HCT116 (cell line): ENCODE measurements around the gene RUNDC3A. TPM values are rescaled to one million over a fixed set of nuclear protein-coding genes. Genes with fewer than 3 reads are reported as not detected.

Experiments
- ATAC-seq: fragments of 200-7000 bp; cut with Tn5 transposase; 2 replicates; pipeline ENCODE4 v1.9.1; 2020; ENCODE audit warnings: mild to moderate bottlenecking, moderate library complexity
- BruUV-seq: library from RNA; stranded (reverse); fragments of 400-500 nt; replicated peaks from 2 replicates; lab custom pipeline; 2021; lab: Mats Ljungman, UMichigan
- CTCF ChIA-PET: fragments of 300-600 bp; sonication (Branson Sonifier 250); formaldehyde crosslinking; loops from one replicate; lab custom pipeline; 2021; ENCODE audit warnings: antibody characterized with exemption; lab: Charles Lee
- POLR2A ChIA-PET: fragments of 300-600, 350-600 bp; sonication (Branson Sonifier 250); formaldehyde crosslinking; loops from one replicate; lab custom pipeline; 2021; ENCODE audit warnings: antibody characterized with exemption; lab: Charles Lee
- RAD21 ChIA-PET, 2 experiments: fragments of 300-600 bp; sonication (Branson Sonifier 250); formaldehyde crosslinking; loops; one replicate each; lab custom pipeline; 2023; ENCODE audit warnings: low total read pairs in 2 of 2; ENCODE audit not compliant: uncharacterized antibody in 2 of 2, unreplicated experiment in 2 of 2, low non-redundant PET in 1 of 2; lab: Charles Lee
- DNase-seq: peaks from one replicate; pipeline ENCODE4 v3.0.0-alpha.2; 2010; ENCODE audit warnings: low read depth, low spot score
- H2AFZ ChIP-seq: fragments of 200-600 bp; shearing (Covaris generic), sonication (generic); 2 replicates; pipeline ENCODE4 v1.6.1; 2017; ENCODE audit warnings: low read depth, mixed run types, mixed read lengths, antibody characterized with exemption, low read length; ENCODE audit not compliant: poor library complexity, severe bottlenecking
- H3K27ac ChIP-seq: 2 replicates; pipeline ENCODE4 v1.5.1; 2012; ENCODE audit warnings: low read depth, low read length
- H3K27me3 ChIP-seq: fragments of 200-600 bp; sonication (generic); 2 replicates; pipeline ENCODE4 v1.6.1; 2016; ENCODE audit warnings: mixed run types, low read length, mixed read lengths; ENCODE audit not compliant: insufficient read depth
- H3K36me3 ChIP-seq, 2 experiments: fragments of 200-500 bp in 1 of 2; fragments of 200-600 bp in 1 of 2; sonication (Bioruptor generic) in 1 of 2; sonication (generic) in 1 of 2; 2 replicates each; pipeline versions ENCODE4 v1.5.1 to v1.6.1; 2014 to 2016; ENCODE audit warnings: low read length in 2 of 2, inconsistent platforms in 1 of 2, mixed read lengths in 1 of 2, mixed run types in 1 of 2; ENCODE audit not compliant: insufficient read depth in 2 of 2, control insufficient read depth in 1 of 2
- H3K4me1 ChIP-seq, 2 experiments: fragments of 200-600 bp in 1 of 2; sonication (generic) in 1 of 2; 2 replicates each; pipeline versions ENCODE4 v1.5.1 to v1.6.1; 2012 to 2017; ENCODE audit warnings: low read length in 2 of 2, inconsistent platforms in 1 of 2, mild to moderate bottlenecking in 1 of 2, mixed read lengths in 1 of 2, mixed run types in 1 of 2, moderate library complexity in 1 of 2; ENCODE audit not compliant: insufficient read depth in 2 of 2, control insufficient read depth in 1 of 2
- H3K4me2 ChIP-seq: fragments of 200-600 bp; sonication (generic); 2 replicates; pipeline ENCODE4 v1.6.1; 2017; ENCODE audit warnings: mixed run types, low read length, mixed read lengths
- H3K4me3 ChIP-seq, 2 experiments: fragments of 200-600 bp in 1 of 2; sonication (generic) in 1 of 2; replicated peaks in 1 of 2; 2 replicates each; pipeline ENCODE4 v1.5.1; 2011 to 2016; ENCODE audit warnings: low read length in 2 of 2, control low read depth in 1 of 2, low read depth in 1 of 2, mild to moderate bottlenecking in 1 of 2, mixed read lengths in 1 of 2, mixed run types in 1 of 2
- H3K79me2 ChIP-seq: fragments of 200-600 bp; sonication (generic); 2 replicates; pipeline ENCODE4 v1.6.1; 2017; ENCODE audit warnings: mild to moderate bottlenecking, mixed run types, low read length, moderate library complexity, mixed read lengths; ENCODE audit not compliant: insufficient read depth
- H3K9ac ChIP-seq: fragments of 200-600 bp; sonication (generic); 2 replicates; pipeline ENCODE4 v1.6.1; 2016; ENCODE audit warnings: low read length, mixed read lengths
- H3K9me2 ChIP-seq: fragments of 200-600 bp; sonication (generic), shearing (Covaris generic); 2 replicates; pipeline ENCODE4 v1.6.1; 2017; ENCODE audit warnings: mixed run types, mild to moderate bottlenecking, moderate library complexity; ENCODE audit not compliant: insufficient read depth
- H3K9me3 ChIP-seq, 2 experiments: fragments of 200-500 bp in 1 of 2; fragments of 200-600 bp in 1 of 2; sonication (Bioruptor generic) in 1 of 2; sonication (generic) in 1 of 2; 2 replicates each; pipeline ENCODE4 v1.6.1; 2014 to 2017; ENCODE audit warnings: low read length in 2 of 2, mixed read lengths in 2 of 2, inconsistent platforms in 1 of 2, low read depth in 1 of 2, mild to moderate bottlenecking in 1 of 2, mixed run types in 1 of 2, moderate library complexity in 1 of 2; ENCODE audit not compliant: control insufficient read depth in 1 of 2, insufficient read depth in 1 of 2
- H4K20me1 ChIP-seq: fragments of 200-600 bp; sonication (generic), shearing (Covaris generic); 2 replicates; pipeline ENCODE4 v1.6.1; 2017; ENCODE audit warnings: mixed run types, mild to moderate bottlenecking, moderate library complexity; ENCODE audit not compliant: insufficient read depth
- CBX3 ChIP-seq: IDR thresholded peaks from 2 replicates; pipeline ENCODE4 v1.6.1; 2012; ENCODE audit warnings: low read depth
- FOSL1 ChIP-seq: IDR thresholded peaks from 2 replicates; pipeline ENCODE4 v1.6.1; 2012; ENCODE audit warnings: low read depth
- JUND ChIP-seq: IDR thresholded peaks from 2 replicates; pipeline ENCODE4 v1.6.1; 2012
- POLR2AphosphoS5 ChIP-seq: IDR thresholded peaks from 2 replicates; pipeline ENCODE4 v1.6.1; 2011; ENCODE audit warnings: mild to moderate bottlenecking, low read depth, low read length, moderate library complexity
- RAD21 ChIP-seq: IDR thresholded peaks from 2 replicates; pipeline ENCODE4 v1.6.1; 2012; ENCODE audit warnings: low read depth, mild to moderate bottlenecking
- SP1 ChIP-seq: IDR thresholded peaks from 2 replicates; pipeline ENCODE4 v1.6.1; 2012; ENCODE audit warnings: low read depth
- SRF ChIP-seq: IDR thresholded peaks from 2 replicates; pipeline ENCODE4 v1.6.1; 2012; ENCODE audit warnings: low read depth
- ZFX ChIP-seq: fragments of 450-650 bp; IDR thresholded peaks from 2 replicates; pipeline ENCODE4 v1.6.1; 2017
- ZNF274 ChIP-seq: fragments of 200-500 bp; sonication (Bioruptor generic); IDR thresholded peaks from 2 replicates; pipeline ENCODE4 v1.6.1; 2014; ENCODE audit warnings: mild to moderate bottlenecking, low read depth, low read length, inconsistent platforms
- intact Hi-C: fragments of 100-400 bp; cut with micrococcal nuclease; formaldehyde crosslinking; loops from 2 replicates; pipeline ENCODE4 v1.10.0; 2022
- total RNA-seq: library from RNA; stranded (reverse); gene quantifications from one replicate; pipeline ENCODE4 v1.2.1, GENCODE V29; 2021; ENCODE audit not compliant: unreplicated experiment
- TF ChIP-seq, protein P1 (sequence below), 3 experiments: fragments of 200-600 bp in 1 of 3; sonication (generic) in 1 of 3; IDR thresholded peaks in 2 of 3; conservative IDR thresholded peaks in 1 of 3; 2 replicates each; pipeline ENCODE4 v1.5.1; 2012 to 2017; ENCODE audit warnings: low read depth in 2 of 3, low read length in 2 of 3, antibody characterized with exemption in 1 of 3, borderline replicate concordance in 1 of 3, control low read depth in 1 of 3, mild to moderate bottlenecking in 1 of 3, mixed read lengths in 1 of 3, mixed run types in 1 of 3, moderate library complexity in 1 of 3; ENCODE audit not compliant: insufficient read depth in 1 of 3
- TF ChIP-seq, protein P2 (sequence below): IDR thresholded peaks from 2 replicates; pipeline ENCODE4 v1.6.1; 2011; ENCODE audit warnings: mild to moderate bottlenecking, low read length, moderate library complexity; ENCODE audit not compliant: insufficient replicate concordance; ENCODE audit errors: extremely low read depth
- TF ChIP-seq, protein P3 (sequence below): IDR thresholded peaks from 2 replicates; pipeline ENCODE4 v1.6.1; 2012; ENCODE audit warnings: low read depth

RUNDC3A gene
- total RNA-seq, 1 experiment from 2014 or later: 0.61 TPM

DNA sequence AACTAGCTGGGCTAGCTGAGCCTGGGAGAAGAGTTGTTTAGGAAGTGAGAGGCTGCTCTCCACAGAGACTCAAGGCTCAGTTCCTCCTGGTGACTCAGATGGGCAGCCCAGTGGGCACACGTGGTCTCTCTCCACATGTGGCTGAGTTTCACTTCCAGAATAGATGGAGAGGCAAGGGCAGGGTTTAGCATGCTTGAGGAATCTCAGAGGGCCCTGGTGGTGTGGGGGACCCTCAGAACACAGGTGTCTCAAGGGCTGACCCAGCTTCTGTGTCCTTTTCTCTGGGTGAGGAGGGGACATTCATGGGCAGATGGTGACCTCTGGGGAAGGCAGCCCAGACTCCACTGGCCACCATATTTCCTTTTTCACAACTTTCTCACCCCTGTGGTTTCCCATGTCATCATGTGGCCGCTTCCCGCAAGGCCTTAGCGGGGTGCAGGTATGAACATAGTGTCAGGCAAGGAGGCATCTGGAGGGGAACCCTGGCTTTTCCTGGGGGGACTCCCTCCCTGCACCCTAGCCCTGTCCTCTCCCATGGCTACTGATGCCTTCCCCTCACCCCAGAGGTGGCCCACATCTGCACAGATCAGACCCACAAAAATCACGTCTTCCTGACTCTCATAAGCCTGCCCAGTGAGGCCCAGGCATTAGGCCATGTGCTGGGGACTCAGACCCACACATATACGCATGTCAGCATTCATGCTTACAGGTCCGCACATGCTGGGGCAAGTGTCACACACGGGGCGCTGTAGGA lies 40.0 kb downstream of the RUNDC3A start:
- BruUV-seq: no TSS peak
- Histone ChIP-seq H3K27me3 (no peaks in the 10 kb centered on the region), H3K9ac (no peak overlapping the region), H3K9me2 (no peaks in the 10 kb centered on the region), H4K20me1 (no peaks in the 10 kb centered on the region), H3K27ac (no peak overlapping the region), H3K9me3 (no peaks in the 10 kb centered on the region), H2AFZ (no peak overlapping the region), H3K36me3 (peaks cover 0 to 4% of the 10 kb centered on the region in 2 experiments; a peak in 1 of 4 replicates), H3K79me2 (no peaks in the 10 kb centered on the region), H3K4me1 (peaks cover 4 to 18% of the 10 kb centered on the region in 2 experiments; a peak in 3 of 4 replicates), H3K4me3 (no peak overlapping the region), H3K4me2 (no peak overlapping the region)
- TF ChIP-seq, protein P1, sequence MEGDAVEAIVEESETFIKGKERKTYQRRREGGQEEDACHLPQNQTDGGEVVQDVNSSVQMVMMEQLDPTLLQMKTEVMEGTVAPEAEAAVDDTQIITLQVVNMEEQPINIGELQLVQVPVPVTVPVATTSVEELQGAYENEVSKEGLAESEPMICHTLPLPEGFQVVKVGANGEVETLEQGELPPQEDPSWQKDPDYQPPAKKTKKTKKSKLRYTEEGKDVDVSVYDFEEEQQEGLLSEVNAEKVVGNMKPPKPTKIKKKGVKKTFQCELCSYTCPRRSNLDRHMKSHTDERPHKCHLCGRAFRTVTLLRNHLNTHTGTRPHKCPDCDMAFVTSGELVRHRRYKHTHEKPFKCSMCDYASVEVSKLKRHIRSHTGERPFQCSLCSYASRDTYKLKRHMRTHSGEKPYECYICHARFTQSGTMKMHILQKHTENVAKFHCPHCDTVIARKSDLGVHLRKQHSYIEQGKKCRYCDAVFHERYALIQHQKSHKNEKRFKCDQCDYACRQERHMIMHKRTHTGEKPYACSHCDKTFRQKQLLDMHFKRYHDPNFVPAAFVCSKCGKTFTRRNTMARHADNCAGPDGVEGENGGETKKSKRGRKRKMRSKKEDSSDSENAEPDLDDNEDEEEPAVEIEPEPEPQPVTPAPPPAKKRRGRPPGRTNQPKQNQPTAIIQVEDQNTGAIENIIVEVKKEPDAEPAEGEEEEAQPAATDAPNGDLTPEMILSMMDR (IDR thresholded peaks at IDR 0.05 in 2 of 3, conservative IDR thresholded peaks at IDR 0.05 in 1 of 3; ENCODE audit: borderline replicate concordance in 1 of 3, insufficient read depth in 1 of 3, low read depth in 2 of 3, low read length in 2 of 3): no peak
- TF ChIP-seq CBX3: no peak
- no peak for TF ChIP-seq FOSL1
- TF ChIP-seq, protein P2, sequence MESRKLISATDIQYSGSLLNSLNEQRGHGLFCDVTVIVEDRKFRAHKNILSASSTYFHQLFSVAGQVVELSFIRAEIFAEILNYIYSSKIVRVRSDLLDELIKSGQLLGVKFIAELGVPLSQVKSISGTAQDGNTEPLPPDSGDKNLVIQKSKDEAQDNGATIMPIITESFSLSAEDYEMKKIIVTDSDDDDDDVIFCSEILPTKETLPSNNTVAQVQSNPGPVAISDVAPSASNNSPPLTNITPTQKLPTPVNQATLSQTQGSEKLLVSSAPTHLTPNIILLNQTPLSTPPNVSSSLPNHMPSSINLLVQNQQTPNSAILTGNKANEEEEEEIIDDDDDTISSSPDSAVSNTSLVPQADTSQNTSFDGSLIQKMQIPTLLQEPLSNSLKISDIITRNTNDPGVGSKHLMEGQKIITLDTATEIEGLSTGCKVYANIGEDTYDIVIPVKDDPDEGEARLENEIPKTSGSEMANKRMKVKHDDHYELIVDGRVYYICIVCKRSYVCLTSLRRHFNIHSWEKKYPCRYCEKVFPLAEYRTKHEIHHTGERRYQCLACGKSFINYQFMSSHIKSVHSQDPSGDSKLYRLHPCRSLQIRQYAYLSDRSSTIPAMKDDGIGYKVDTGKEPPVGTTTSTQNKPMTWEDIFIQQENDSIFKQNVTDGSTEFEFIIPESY: no peak
- no peak for TF ChIP-seq SRF
- TF ChIP-seq JUND: no peak
- no peak for TF ChIP-seq ZNF274
- TF ChIP-seq SP1: no peak
- TF ChIP-seq RAD21: no peak
- TF ChIP-seq, protein P3, sequence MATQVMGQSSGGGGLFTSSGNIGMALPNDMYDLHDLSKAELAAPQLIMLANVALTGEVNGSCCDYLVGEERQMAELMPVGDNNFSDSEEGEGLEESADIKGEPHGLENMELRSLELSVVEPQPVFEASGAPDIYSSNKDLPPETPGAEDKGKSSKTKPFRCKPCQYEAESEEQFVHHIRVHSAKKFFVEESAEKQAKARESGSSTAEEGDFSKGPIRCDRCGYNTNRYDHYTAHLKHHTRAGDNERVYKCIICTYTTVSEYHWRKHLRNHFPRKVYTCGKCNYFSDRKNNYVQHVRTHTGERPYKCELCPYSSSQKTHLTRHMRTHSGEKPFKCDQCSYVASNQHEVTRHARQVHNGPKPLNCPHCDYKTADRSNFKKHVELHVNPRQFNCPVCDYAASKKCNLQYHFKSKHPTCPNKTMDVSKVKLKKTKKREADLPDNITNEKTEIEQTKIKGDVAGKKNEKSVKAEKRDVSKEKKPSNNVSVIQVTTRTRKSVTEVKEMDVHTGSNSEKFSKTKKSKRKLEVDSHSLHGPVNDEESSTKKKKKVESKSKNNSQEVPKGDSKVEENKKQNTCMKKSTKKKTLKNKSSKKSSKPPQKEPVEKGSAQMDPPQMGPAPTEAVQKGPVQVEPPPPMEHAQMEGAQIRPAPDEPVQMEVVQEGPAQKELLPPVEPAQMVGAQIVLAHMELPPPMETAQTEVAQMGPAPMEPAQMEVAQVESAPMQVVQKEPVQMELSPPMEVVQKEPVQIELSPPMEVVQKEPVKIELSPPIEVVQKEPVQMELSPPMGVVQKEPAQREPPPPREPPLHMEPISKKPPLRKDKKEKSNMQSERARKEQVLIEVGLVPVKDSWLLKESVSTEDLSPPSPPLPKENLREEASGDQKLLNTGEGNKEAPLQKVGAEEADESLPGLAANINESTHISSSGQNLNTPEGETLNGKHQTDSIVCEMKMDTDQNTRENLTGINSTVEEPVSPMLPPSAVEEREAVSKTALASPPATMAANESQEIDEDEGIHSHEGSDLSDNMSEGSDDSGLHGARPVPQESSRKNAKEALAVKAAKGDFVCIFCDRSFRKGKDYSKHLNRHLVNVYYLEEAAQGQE: no peak
- no peak for TF ChIP-seq POLR2AphosphoS5
- TF ChIP-seq ZFX: no peak
- ATAC-seq (no peak), DNase-seq (no peak)
- POLR2A ChIA-PET: no interaction called here
- CTCF ChIA-PET: interaction anchor here (1.3 to 2.3 kb wide), 2 partner anchors 15 to 139 kb away, joined by 4 to 13 read pairs; partner anchors contain the start of gene FAM171A2
- RAD21 ChIA-PET: no interaction called here
- intact Hi-C loops: no loop called here
